Karpas-422 (cell line): Measurements from ENCODE around the gene LCP2. TPM values are rescaled to one million over a fixed set of nuclear protein-coding genes. Genes with fewer than 3 reads are reported as not detected.

Experiments used
- DNase-seq: peaks from one replicate; pipeline ENCODE4 v3.0.0-alpha.2; 2015
- H2AFZ ChIP-seq: fragments of 200-600 bp; sonication (generic); 2 replicates; pipeline ENCODE4 v1.6.1; 2014; ENCODE audit warnings: antibody characterized with exemption, low read length, mixed read lengths
- H3K27ac ChIP-seq: fragments of 200-600 bp; sonication (generic); 2 replicates; pipeline ENCODE4 v1.5.1; 2014; ENCODE audit warnings: mild to moderate bottlenecking, low read length, moderate library complexity
- H3K27me3 ChIP-seq: fragments of 200-600 bp; sonication (generic); 2 replicates; pipeline ENCODE4 v1.6.1; 2014; ENCODE audit warnings: low read length, mixed read lengths
- H3K36me3 ChIP-seq: fragments of 200-600 bp; sonication (generic); 2 replicates; pipeline ENCODE4 v1.6.1; 2014; ENCODE audit warnings: low read length, mixed read lengths; ENCODE audit not compliant: insufficient read depth
- H3K4me1 ChIP-seq: fragments of 200-600 bp; sonication (generic); 2 replicates; pipeline ENCODE4 v1.6.1; 2014; ENCODE audit warnings: mild to moderate bottlenecking, low read length, mixed read lengths
- H3K4me2 ChIP-seq: fragments of 200-600 bp; sonication (generic); 2 replicates; pipeline ENCODE4 v1.6.1; 2014; ENCODE audit warnings: low read length, low read depth, mild to moderate bottlenecking; ENCODE audit not compliant: poor library complexity, severe bottlenecking
- H3K4me3 ChIP-seq: fragments of 200-600 bp; sonication (generic); 2 replicates; pipeline ENCODE4 v1.5.1; 2014; ENCODE audit warnings: mild to moderate bottlenecking, antibody characterized with exemption, low read length, mixed read lengths
- H3K79me2 ChIP-seq: fragments of 200-600 bp; sonication (generic); 2 replicates; pipeline ENCODE4 v1.6.1; 2014; ENCODE audit warnings: mild to moderate bottlenecking, low read length, mixed read lengths
- H3K9ac ChIP-seq: fragments of 200-600 bp; sonication (generic); 2 replicates; pipeline ENCODE4 v1.6.0; 2014; ENCODE audit warnings: low read length
- H3K9me2 ChIP-seq: fragments of 200-600 bp; sonication (generic), shearing (Covaris generic); replicated peaks from 2 replicates; pipeline ENCODE4 v1.6.0; 2014; ENCODE audit warnings: mild to moderate bottlenecking, low read length, moderate library complexity; ENCODE audit not compliant: insufficient read depth
- H3K9me3 ChIP-seq: fragments of 300-700, 200-600 bp; sonication (generic); 2 replicates; pipeline ENCODE4 v1.6.1; 2014; ENCODE audit warnings: low read length, mixed read lengths
- H4K20me1 ChIP-seq: fragments of 200-600 bp; sonication (generic); 2 replicates; pipeline ENCODE4 v1.6.1; 2014; ENCODE audit warnings: mild to moderate bottlenecking, antibody characterized with exemption, low read length, low read depth; ENCODE audit not compliant: insufficient read depth
- total RNA-seq: library from RNA; depleted of rRNA; stranded (reverse); fragments of >200 nt; shearing (Covaris generic); gene quantifications from 2 replicates; pipeline ENCODE4 v1.2.3, GENCODE V29; 2014; ENCODE audit warnings: low replicate concordance; rRNA removed

Gene LCP2
- total RNA-seq, 1 experiment from 2014 or later, result 0.82 TPM

- H3K79me2 ChIP-seq, result no peaks in the 10 kb centered on the region
- H3K36me3 ChIP-seq, result no peaks in the 10 kb centered on the region
- no peaks in the 10 kb centered on the region for H3K9me2 ChIP-seq
- no peaks in the 10 kb centered on the region; the same call in 1 of the 2 replicates for H3K27me3 ChIP-seq
- no peaks in the 10 kb centered on the region for H4K20me1 ChIP-seq
- no peak overlapping the region for H2AFZ ChIP-seq
- H3K4me2 ChIP-seq, result no peak overlapping the region
- DNase-seq, result no peak
- H3K9ac ChIP-seq, result no peak overlapping the region
- no peaks in the 10 kb centered on the region for H3K9me3 ChIP-seq
- H3K4me3 ChIP-seq, result no peak overlapping the region
- H3K27ac ChIP-seq, result no peak overlapping the region
- H3K4me1 ChIP-seq, result peaks cover 11% of the 10 kb centered on the region
Observed at GRCh38 chr5:170201311-170201710, 96.3 kb downstream of the LCP2 start.

GRCh38 chr5:170200876-170201275 lies 96.7 kb downstream of the LCP2 start:
- Histone ChIP-seq H3K27ac (no peak overlapping the region), H3K9me3 (no peaks in the 10 kb centered on the region), H3K27me3 (no peaks in the 10 kb centered on the region; the same call in 1 of the 2 replicates), H3K4me3 (no peak overlapping the region), H3K4me1 (peaks cover 14% of the 10 kb centered on the region), H3K36me3 (no peaks in the 10 kb centered on the region), H3K9me2 (no peaks in the 10 kb centered on the region), H3K4me2 (no peak overlapping the region), H2AFZ (no peak overlapping the region), H3K79me2 (no peaks in the 10 kb centered on the region), H3K9ac (no peak overlapping the region), H4K20me1 (no peaks in the 10 kb centered on the region)
- DNase-seq, result no peak

Other genes starting within 250 kb of the LCP2 start
- gene FOXI1, start 191.9 kb downstream of the LCP2 start, total RNA-seq, result 0.07 TPM in 1 of 2 replicates, not detected in the other
- 7.8 TPM in 1 of 2 replicates, not detected in the other for gene C5orf58, start 64.8 kb downstream of the LCP2 start, total RNA-seq
- gene KCNMB1, start 91.6 kb upstream of the LCP2 start, total RNA-seq, result not detected in 2 replicates
- 0.29 TPM in 1 of 2 replicates, not detected in the other for gene KCNIP1, start 206.2 kb upstream of the LCP2 start, total RNA-seq